K562 (cell line): Measurements from ENCODE around the gene TADA2A. TPM values are rescaled to one million over a fixed set of nuclear protein-coding genes. Genes with fewer than 3 reads are reported as not detected.

ENCODE experiments used
- ATAC-seq: fragments of 200-7000 bp; cut with Tn5 transposase; 3 replicates; pipeline ENCODE4 v1.9.1; 2020; ENCODE audit warnings: moderate library complexity
- BruUV-seq: library from RNA; stranded (reverse); fragments of 400-500 nt; replicated peaks from 2 replicates; lab custom pipeline; 2021; lab: Mats Ljungman, UMichigan
- CTCF ChIA-PET: fragments of 300-600 bp; formaldehyde crosslinking; extraction: SDS; loops from one replicate; lab custom pipeline; 2021; ENCODE audit warnings: low intra/inter-chr PET ratio; lab: Yijun Ruan, JAX
- POLR2A ChIA-PET: fragments of 300-600, 350-650 bp; sonication (Branson Sonifier 250); formaldehyde crosslinking; extraction: SDS; loops from one replicate; lab custom pipeline; 2021; ENCODE audit warnings: antibody characterized with exemption, inconsistent platforms; lab: Yijun Ruan, JAX
- DNase-seq, 4 experiments: peaks; one replicate each; pipeline versions ENCODE4 v3.0.0 to v3.0.0-alpha.2; 2011 to 2018; ENCODE audit warnings: low spot score in 3 of 4, mixed read lengths in 3 of 4; ENCODE audit errors: extremely low read depth in 1 of 4
- FAIRE-seq: peaks from 2 replicates; lab custom pipeline; 2011; peaks lifted over from hg19 to GRCh38; lab: Jason Lieb, UNC
- H2AFZ ChIP-seq: 2 replicates; pipeline ENCODE4 v1.6.0; 2011; ENCODE audit warnings: low read depth, low read length, control low read depth, inconsistent platforms
- H3K27ac ChIP-seq: fragments of 200-600 bp; 3 replicates; pipeline ENCODE4 v1.8.0; 2011; ENCODE audit warnings: low read depth, mild to moderate bottlenecking, control low read depth, inconsistent platforms, low read length, moderate library complexity, mixed read lengths; ENCODE audit errors: extremely low read depth
- H3K27me3 ChIP-seq, 2 experiments: fragments of 300-600 bp in 1 of 2; 2 replicates in 1 of 2; 3 replicates in 1 of 2; pipeline versions ENCODE4 v1.6.0 to v1.8.0; 2011; ENCODE audit warnings: inconsistent platforms in 2 of 2, low read length in 2 of 2, mild to moderate bottlenecking in 1 of 2, mixed read lengths in 1 of 2, moderate library complexity in 1 of 2; ENCODE audit not compliant: control insufficient read depth in 2 of 2, insufficient read depth in 2 of 2
- H3K36me3 ChIP-seq: fragments of 300-600 bp; 3 replicates; pipeline ENCODE4 v1.8.0; 2011; ENCODE audit warnings: mild to moderate bottlenecking, low read length, inconsistent platforms; ENCODE audit not compliant: control insufficient read depth, insufficient read depth
- H3K4me1 ChIP-seq, 2 experiments: fragments of 200-600 bp in 1 of 2; replicated peaks in 1 of 2; 2 replicates in 1 of 2; 3 replicates in 1 of 2; pipeline versions ENCODE4 v1.5.1 to v1.8.0; 2011; ENCODE audit warnings: inconsistent platforms in 2 of 2, low read length in 2 of 2, mild to moderate bottlenecking in 1 of 2, mixed read lengths in 1 of 2, moderate library complexity in 1 of 2; ENCODE audit not compliant: control insufficient read depth in 2 of 2, insufficient read depth in 2 of 2
- H3K4me2 ChIP-seq: 2 replicates; pipeline ENCODE4 v1.6.1; 2011; ENCODE audit warnings: low read length, control low read depth, inconsistent platforms, mixed read lengths; ENCODE audit not compliant: insufficient read depth
- H3K4me3 ChIP-seq: fragments of 200-600 bp; sonication (generic), shearing (Covaris generic); 2 replicates; pipeline ENCODE4 v1.5.1; 2016; ENCODE audit warnings: control low read depth, inconsistent platforms
- H3K79me2 ChIP-seq: fragments of 200-600 bp; 3 replicates; pipeline ENCODE4 v1.8.0; 2011; ENCODE audit warnings: low read length, inconsistent platforms; ENCODE audit not compliant: control insufficient read depth, insufficient read depth
- H3K9ac ChIP-seq, 2 experiments: 2 replicates each; pipeline versions ENCODE4 v1.6.0 to v1.6.1; 2011; ENCODE audit warnings: low read depth in 2 of 2, low read length in 2 of 2, control low read depth in 1 of 2, inconsistent platforms in 1 of 2, mild to moderate bottlenecking in 1 of 2, mixed read lengths in 1 of 2; ENCODE audit not compliant: insufficient read depth in 1 of 2
- H3K9me1 ChIP-seq: one replicate; pipeline ENCODE4 v1.6.0; 2011; ENCODE audit warnings: inconsistent platforms, mild to moderate bottlenecking, low read length, moderate library complexity; ENCODE audit not compliant: control insufficient read depth, insufficient read depth
- H3K9me3 ChIP-seq: replicated peaks from 2 replicates; pipeline ENCODE4 v1.5.1; 2011; ENCODE audit warnings: low read depth, low read length, inconsistent platforms; ENCODE audit not compliant: control insufficient read depth, insufficient read depth
- H4K20me1 ChIP-seq: replicated peaks from 2 replicates; pipeline ENCODE4 v1.6.1; 2011; ENCODE audit warnings: low read length, inconsistent platforms, mixed read lengths; ENCODE audit not compliant: control insufficient read depth, insufficient read depth
- ELF2 ChIP-seq: fragments of 250-450 bp; sonication (Bioruptor Pico); IDR thresholded peaks from 2 replicates; pipeline ENCODE4 v1.5.0; 2021; ENCODE audit warnings: mild to moderate bottlenecking
- MAFF ChIP-seq: IDR thresholded peaks from 2 replicates; pipeline ENCODE4 v1.6.1; 2012; ENCODE audit warnings: low read length, improper control_type of control experiment
- MAFK ChIP-seq: IDR thresholded peaks from 2 replicates; pipeline ENCODE4 v1.6.1; 2011; ENCODE audit warnings: low read length, improper control_type of control experiment
- NONO ChIP-seq, 2 experiments: fragments of 200-400 bp in 1 of 2; fragments of 450-650 bp in 1 of 2; formaldehyde crosslinking in 1 of 2; IDR thresholded peaks; 2 replicates each; pipeline ENCODE4 v1.6.1; 2017; ENCODE audit warnings: low read depth in 2 of 2, mild to moderate bottlenecking in 2 of 2, moderate library complexity in 2 of 2, low read length in 1 of 2
- PRMT5 ChIP-seq: sonication (generic); formaldehyde crosslinking; IDR thresholded peaks from 2 replicates; pipeline ENCODE4 v1.5.0; 2020; ENCODE audit warnings: missing genetic modification reagents
- RB1 ChIP-seq: fragments of 450-650 bp; IDR thresholded peaks from 2 replicates; pipeline ENCODE4 v1.6.1; 2017; ENCODE audit warnings: low read depth, mild to moderate bottlenecking
- TBP ChIP-seq: optimal IDR thresholded peaks from 2 replicates; pipeline ENCODE3; 2011; ENCODE audit warnings: low read depth, low read length, improper control_type of control experiment
- XRCC3 ChIP-seq: fragments of 450-650 bp; IDR thresholded peaks from 2 replicates; pipeline ENCODE4 v1.6.1; 2017; ENCODE audit warnings: mild to moderate bottlenecking, moderate library complexity
- ZNF316 ChIP-seq: fragments of 450-650 bp; IDR thresholded peaks from 2 replicates; pipeline ENCODE4 v1.6.1; 2016
- ZNF584 ChIP-seq: fragments of 200-800 bp; sonication (Bioruptor generic); IDR thresholded peaks from 2 replicates; pipeline ENCODE4 v1.6.1; 2016; ENCODE audit warnings: low read depth, mild to moderate bottlenecking, missing genetic modification characterization, missing compliant biosample characterization
- in situ Hi-C: fragments of 300-500 bp; cut with MboI; formaldehyde crosslinking; loops from 4 replicates; pipeline ENCODE4 v1.15.0; 2018; ENCODE audit warnings: inconsistent platforms, mixed read lengths
- intact Hi-C: fragments of 100-400 bp; cut with micrococcal nuclease; formaldehyde crosslinking; loops from 2 replicates; pipeline ENCODE4 v1.14.2; 2022
- polyA plus RNA-seq, 8 experiments: library from polyadenylated mRNA; depleted of rRNA in 4 of 8; stranded (reverse) in 5 of 8; unstranded in 3 of 8; fragments of >200 nt; fragmentation: Nextera tagmentation in 2 of 8; fragmentation: Illumina TruSeq in 1 of 8; extraction: Ambion mirVana in 2 of 8; extraction: Trizol in 1 of 8; gene quantifications; 2 replicates each; pipeline versions ENCODE4 v1.2.1 to v1.2.3, GENCODE V29; 2011 to 2014; ENCODE audit warnings: inconsistent platforms in 1 of 8, missing spikeins in 1 of 8
- total RNA-seq, 7 experiments: library from RNA; depleted of rRNA in 6 of 7; stranded (reverse); fragments of >200 nt in 6 of 7; fragmentation: Illumina TruSeq in 2 of 7; extraction: Trizol in 2 of 7; gene quantifications; 2 replicates each; pipeline versions ENCODE4 v1.2.1 to v1.2.3, GENCODE V29; 2011 to 2021; ENCODE audit warnings: low replicate concordance in 1 of 7
- TF ChIP-seq, protein P1 (sequence below): sonication (generic); IDR thresholded peaks from 2 replicates; pipeline ENCODE4 v1.6.1; 2016
- TF ChIP-seq, protein P2 (sequence below): fragments of 200-600 bp; sonication (generic); IDR thresholded peaks from one replicate; pipeline ENCODE4 v1.6.1; 2012; ENCODE audit warnings: mild to moderate bottlenecking, low read depth, low read length, inconsistent platforms

The TADA2A gene
- total and polyA plus RNA-seq, 9 of the 15 experiments (the other 6 are each of a cell fraction or from before 2014, with no cell fraction given) = 13.8 to 37.7 (median 25.0) TPM

DNA sequence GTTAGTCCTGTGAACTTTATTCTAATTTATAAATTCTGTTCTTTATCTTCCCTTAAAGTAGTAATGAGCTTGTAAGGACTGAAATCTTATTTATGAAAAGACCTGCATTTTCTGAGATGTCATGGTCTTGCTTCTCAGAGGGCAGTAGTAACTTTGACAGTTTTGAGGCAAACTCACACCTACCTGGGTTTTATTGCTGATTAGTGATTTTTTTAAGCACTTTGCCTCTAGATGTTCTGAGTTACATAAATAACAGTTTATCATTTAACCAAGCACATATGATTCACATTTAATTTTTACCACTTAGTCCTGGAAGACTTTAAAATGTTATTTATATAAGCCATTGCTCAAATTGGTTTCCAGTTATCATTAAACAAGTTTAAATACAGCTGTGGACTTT, 93.7 kb downstream of the TADA2A start:
- Histone ChIP-seq H3K9ac (no peak overlapping the region), H3K79me2 (peaks cover 80% of the 10 kb centered on the region), H3K4me2 (no peak overlapping the region), H3K27me3 (no peaks in the 10 kb centered on the region), H3K27ac (no peak overlapping the region), H3K9me3 (no peaks in the 10 kb centered on the region), H3K4me1 (no peaks in the 10 kb centered on the region), H2AFZ (no peak overlapping the region), H3K36me3 (peaks cover 3% of the 10 kb centered on the region; the same call in 1 of the 3 replicates), H3K4me3 (no peak overlapping the region), H4K20me1 (no peaks in the 10 kb centered on the region), H3K9me1 (no peaks in the 10 kb centered on the region)
- no peak for ATAC-seq
- POLR2A ChIA-PET = interaction anchor here (0.6 to 1.3 kb wide), 2 partner anchors 9 to 56 kb away, joined by 3 to 5 read pairs; no protein-coding TSS in a partner anchor
- no peak for DNase-seq
- FAIRE-seq = no peak
- no TSS peak for BruUV-seq
- CTCF ChIA-PET = no interaction called here
- intact Hi-C loops (no loop called here), in situ Hi-C loops (no loop called here)
- TF ChIP-seq ELF2 (CRISPR knock-in tag) (no peak), TBP (no peak), MAFF (peak; percentile 57), RB1 (no peak), ZNF316 (peak; percentile 80), PRMT5 (CRISPR knock-in tag) (no peak), XRCC3 (no peak), ZNF584 (no peak), MAFK (0 out of 2 replicates have a peak, but pooled peaks have one; percentile 14), NONO (IDR thresholded peaks at IDR 0.05; ENCODE audit: low read depth in 2 of 2, low read length in 1 of 2) (no peak)
- TF ChIP-seq, protein P1, sequence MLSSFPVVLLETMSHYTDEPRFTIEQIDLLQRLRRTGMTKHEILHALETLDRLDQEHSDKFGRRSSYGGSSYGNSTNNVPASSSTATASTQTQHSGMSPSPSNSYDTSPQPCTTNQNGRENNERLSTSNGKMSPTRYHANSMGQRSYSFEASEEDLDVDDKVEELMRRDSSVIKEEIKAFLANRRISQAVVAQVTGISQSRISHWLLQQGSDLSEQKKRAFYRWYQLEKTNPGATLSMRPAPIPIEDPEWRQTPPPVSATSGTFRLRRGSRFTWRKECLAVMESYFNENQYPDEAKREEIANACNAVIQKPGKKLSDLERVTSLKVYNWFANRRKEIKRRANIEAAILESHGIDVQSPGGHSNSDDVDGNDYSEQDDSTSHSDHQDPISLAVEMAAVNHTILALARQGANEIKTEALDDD = no peak
- TF ChIP-seq, protein P2, sequence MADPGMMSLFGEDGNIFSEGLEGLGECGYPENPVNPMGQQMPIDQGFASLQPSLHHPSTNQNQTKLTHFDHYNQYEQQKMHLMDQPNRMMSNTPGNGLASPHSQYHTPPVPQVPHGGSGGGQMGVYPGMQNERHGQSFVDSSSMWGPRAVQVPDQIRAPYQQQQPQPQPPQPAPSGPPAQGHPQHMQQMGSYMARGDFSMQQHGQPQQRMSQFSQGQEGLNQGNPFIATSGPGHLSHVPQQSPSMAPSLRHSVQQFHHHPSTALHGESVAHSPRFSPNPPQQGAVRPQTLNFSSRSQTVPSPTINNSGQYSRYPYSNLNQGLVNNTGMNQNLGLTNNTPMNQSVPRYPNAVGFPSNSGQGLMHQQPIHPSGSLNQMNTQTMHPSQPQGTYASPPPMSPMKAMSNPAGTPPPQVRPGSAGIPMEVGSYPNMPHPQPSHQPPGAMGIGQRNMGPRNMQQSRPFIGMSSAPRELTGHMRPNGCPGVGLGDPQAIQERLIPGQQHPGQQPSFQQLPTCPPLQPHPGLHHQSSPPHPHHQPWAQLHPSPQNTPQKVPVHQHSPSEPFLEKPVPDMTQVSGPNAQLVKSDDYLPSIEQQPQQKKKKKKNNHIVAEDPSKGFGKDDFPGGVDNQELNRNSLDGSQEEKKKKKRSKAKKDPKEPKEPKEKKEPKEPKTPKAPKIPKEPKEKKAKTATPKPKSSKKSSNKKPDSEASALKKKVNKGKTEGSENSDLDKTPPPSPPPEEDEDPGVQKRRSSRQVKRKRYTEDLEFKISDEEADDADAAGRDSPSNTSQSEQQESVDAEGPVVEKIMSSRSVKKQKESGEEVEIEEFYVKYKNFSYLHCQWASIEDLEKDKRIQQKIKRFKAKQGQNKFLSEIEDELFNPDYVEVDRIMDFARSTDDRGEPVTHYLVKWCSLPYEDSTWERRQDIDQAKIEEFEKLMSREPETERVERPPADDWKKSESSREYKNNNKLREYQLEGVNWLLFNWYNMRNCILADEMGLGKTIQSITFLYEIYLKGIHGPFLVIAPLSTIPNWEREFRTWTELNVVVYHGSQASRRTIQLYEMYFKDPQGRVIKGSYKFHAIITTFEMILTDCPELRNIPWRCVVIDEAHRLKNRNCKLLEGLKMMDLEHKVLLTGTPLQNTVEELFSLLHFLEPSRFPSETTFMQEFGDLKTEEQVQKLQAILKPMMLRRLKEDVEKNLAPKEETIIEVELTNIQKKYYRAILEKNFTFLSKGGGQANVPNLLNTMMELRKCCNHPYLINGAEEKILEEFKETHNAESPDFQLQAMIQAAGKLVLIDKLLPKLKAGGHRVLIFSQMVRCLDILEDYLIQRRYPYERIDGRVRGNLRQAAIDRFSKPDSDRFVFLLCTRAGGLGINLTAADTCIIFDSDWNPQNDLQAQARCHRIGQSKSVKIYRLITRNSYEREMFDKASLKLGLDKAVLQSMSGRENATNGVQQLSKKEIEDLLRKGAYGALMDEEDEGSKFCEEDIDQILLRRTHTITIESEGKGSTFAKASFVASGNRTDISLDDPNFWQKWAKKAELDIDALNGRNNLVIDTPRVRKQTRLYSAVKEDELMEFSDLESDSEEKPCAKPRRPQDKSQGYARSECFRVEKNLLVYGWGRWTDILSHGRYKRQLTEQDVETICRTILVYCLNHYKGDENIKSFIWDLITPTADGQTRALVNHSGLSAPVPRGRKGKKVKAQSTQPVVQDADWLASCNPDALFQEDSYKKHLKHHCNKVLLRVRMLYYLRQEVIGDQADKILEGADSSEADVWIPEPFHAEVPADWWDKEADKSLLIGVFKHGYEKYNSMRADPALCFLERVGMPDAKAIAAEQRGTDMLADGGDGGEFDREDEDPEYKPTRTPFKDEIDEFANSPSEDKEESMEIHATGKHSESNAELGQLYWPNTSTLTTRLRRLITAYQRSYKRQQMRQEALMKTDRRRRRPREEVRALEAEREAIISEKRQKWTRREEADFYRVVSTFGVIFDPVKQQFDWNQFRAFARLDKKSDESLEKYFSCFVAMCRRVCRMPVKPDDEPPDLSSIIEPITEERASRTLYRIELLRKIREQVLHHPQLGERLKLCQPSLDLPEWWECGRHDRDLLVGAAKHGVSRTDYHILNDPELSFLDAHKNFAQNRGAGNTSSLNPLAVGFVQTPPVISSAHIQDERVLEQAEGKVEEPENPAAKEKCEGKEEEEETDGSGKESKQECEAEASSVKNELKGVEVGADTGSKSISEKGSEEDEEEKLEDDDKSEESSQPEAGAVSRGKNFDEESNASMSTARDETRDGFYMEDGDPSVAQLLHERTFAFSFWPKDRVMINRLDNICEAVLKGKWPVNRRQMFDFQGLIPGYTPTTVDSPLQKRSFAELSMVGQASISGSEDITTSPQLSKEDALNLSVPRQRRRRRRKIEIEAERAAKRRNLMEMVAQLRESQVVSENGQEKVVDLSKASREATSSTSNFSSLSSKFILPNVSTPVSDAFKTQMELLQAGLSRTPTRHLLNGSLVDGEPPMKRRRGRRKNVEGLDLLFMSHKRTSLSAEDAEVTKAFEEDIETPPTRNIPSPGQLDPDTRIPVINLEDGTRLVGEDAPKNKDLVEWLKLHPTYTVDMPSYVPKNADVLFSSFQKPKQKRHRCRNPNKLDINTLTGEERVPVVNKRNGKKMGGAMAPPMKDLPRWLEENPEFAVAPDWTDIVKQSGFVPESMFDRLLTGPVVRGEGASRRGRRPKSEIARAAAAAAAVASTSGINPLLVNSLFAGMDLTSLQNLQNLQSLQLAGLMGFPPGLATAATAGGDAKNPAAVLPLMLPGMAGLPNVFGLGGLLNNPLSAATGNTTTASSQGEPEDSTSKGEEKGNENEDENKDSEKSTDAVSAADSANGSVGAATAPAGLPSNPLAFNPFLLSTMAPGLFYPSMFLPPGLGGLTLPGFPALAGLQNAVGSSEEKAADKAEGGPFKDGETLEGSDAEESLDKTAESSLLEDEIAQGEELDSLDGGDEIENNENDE = no peak
